HepG2 (cell line): ENCODE data around the gene NR1H3. TPM values are rescaled to one million over a fixed set of nuclear protein-coding genes. Genes with fewer than 3 reads are reported as not detected.
A peak's percentile ranks its signal among the peaks of the same experiment; 100 is the strongest.

Experiments used
- ARNTL ChIP-seq: sonication (generic); formaldehyde crosslinking; IDR thresholded peaks from 2 replicates; pipeline ENCODE4 v1.4.0; 2020; ENCODE audit warnings: mild to moderate bottlenecking, missing genetic modification reagents
- CBX5 ChIP-seq: sonication (generic); formaldehyde crosslinking; IDR thresholded peaks from 2 replicates; pipeline ENCODE4 v1.4.0; 2020; ENCODE audit warnings: missing genetic modification reagents, borderline replicate concordance
- FLYWCH1 ChIP-seq: sonication (generic); formaldehyde crosslinking; IDR thresholded peaks from 2 replicates; pipeline ENCODE4 v1.8.1; 2023; ENCODE audit warnings: mild to moderate bottlenecking, missing genetic modification reagents
- HNRNPL ChIP-seq: fragments of 200-400 bp; formaldehyde crosslinking; IDR thresholded peaks from 2 replicates; pipeline ENCODE4 v1.6.1; 2017; ENCODE audit warnings: mild to moderate bottlenecking, low read depth, low read length
- NFYB ChIP-seq: sonication (generic); formaldehyde crosslinking; IDR thresholded peaks from 2 replicates; pipeline ENCODE4 v1.4.0; 2020; ENCODE audit warnings: missing genetic modification reagents
- PBX2 ChIP-seq: IDR thresholded peaks from 2 replicates; pipeline ENCODE4 v1.6.1; 2016; ENCODE audit warnings: control low read depth
- RBAK ChIP-seq: sonication (generic); formaldehyde crosslinking; IDR thresholded peaks from 2 replicates; pipeline ENCODE4 v1.5.1; 2020; ENCODE audit warnings: mild to moderate bottlenecking, missing genetic modification reagents
- SAP130 ChIP-seq: IDR thresholded peaks from 2 replicates; pipeline ENCODE4 v1.6.1; 2016; ENCODE audit warnings: low read depth
- SP4 ChIP-seq: sonication (generic); formaldehyde crosslinking; IDR thresholded peaks from 2 replicates; pipeline ENCODE4 v1.8.1; 2023; ENCODE audit warnings: mild to moderate bottlenecking, missing genetic modification reagents
- SRSF4 ChIP-seq: fragments of 200-400 bp; formaldehyde crosslinking; IDR thresholded peaks from one replicate; pipeline ENCODE4 v1.6.1; 2018; ENCODE audit warnings: mild to moderate bottlenecking, low read depth, low read length, moderate library complexity; ENCODE audit not compliant: poor library complexity, severe bottlenecking
- ZFP37 ChIP-seq: sonication (generic); formaldehyde crosslinking; IDR thresholded peaks from 2 replicates; pipeline ENCODE4 v1.4.0; 2020; ENCODE audit warnings: missing genetic modification reagents, borderline replicate concordance
- ZFP90 ChIP-seq: sonication (generic); formaldehyde crosslinking; IDR thresholded peaks from 2 replicates; pipeline ENCODE4 v1.8.0; 2022; ENCODE audit warnings: missing genetic modification reagents, mild to moderate bottlenecking, inconsistent platforms, borderline replicate concordance
- ZFX ChIP-seq: sonication (generic); formaldehyde crosslinking; IDR thresholded peaks from 2 replicates; pipeline ENCODE4 v1.4.0; 2020; ENCODE audit warnings: mild to moderate bottlenecking, low read depth, missing genetic modification reagents, moderate library complexity
- ZHX2 ChIP-seq, 2 experiments: sonication (generic) in 1 of 2; formaldehyde crosslinking in 1 of 2; IDR thresholded peaks; 2 replicates each; pipeline versions ENCODE4 v1.6.1 to v1.9.0; 2014 to 2022; ENCODE audit warnings: antibody characterized with exemption in 1 of 2, borderline replicate concordance in 1 of 2, inconsistent platforms in 1 of 2, low read depth in 1 of 2, missing genetic modification reagents in 1 of 2
- ZNF501 ChIP-seq: sonication (generic); formaldehyde crosslinking; IDR thresholded peaks from 2 replicates; pipeline ENCODE4 v1.5.1; 2020; ENCODE audit warnings: mild to moderate bottlenecking, moderate library complexity, missing genetic modification reagents
- ZNF615 ChIP-seq: sonication (generic); formaldehyde crosslinking; IDR thresholded peaks from 2 replicates; pipeline ENCODE4 v1.5.0; 2020; ENCODE audit warnings: mild to moderate bottlenecking, missing genetic modification reagents, borderline replicate concordance
- ZNF777 ChIP-seq: sonication (generic); formaldehyde crosslinking; IDR thresholded peaks from 2 replicates; pipeline ENCODE4 v1.4.0; 2020; ENCODE audit warnings: missing genetic modification reagents
- polyA plus RNA-seq, 8 experiments: library from polyadenylated mRNA; depleted of rRNA in 3 of 8; stranded (reverse) in 7 of 8; unstranded in 1 of 8; fragments of >200 nt; fragmentation: Illumina TruSeq in 4 of 8; extraction: Trizol in 4 of 8; gene quantifications; 2 replicates each; pipeline versions ENCODE4 v1.2.1 to v1.2.3, GENCODE V29; 2011 to 2016; ENCODE audit warnings: low read depth in 4 of 8, missing spikeins in 1 of 8, mixed read lengths in 1 of 8; ENCODE audit not compliant: insufficient read depth in 1 of 8
- total RNA-seq, 5 experiments: library from RNA; depleted of rRNA; stranded (reverse); fragments of >200 nt; fragmentation: Illumina TruSeq; extraction: Trizol; gene quantifications; 2 replicates each; pipeline ENCODE4 v1.2.3, GENCODE V29; 2016; ENCODE audit warnings: low read depth in 1 of 5
- TF ChIP-seq, protein P1 (sequence below): sonication (generic); formaldehyde crosslinking; IDR thresholded peaks from 2 replicates; pipeline ENCODE4 v1.4.0; 2020; ENCODE audit warnings: missing genetic modification reagents

NR1H3 gene
- total and polyA plus RNA-seq, 2 of the 13 experiments (the other 11 are each of a cell fraction or from before 2014, with no cell fraction given): 41.8 to 102 TPM

DNA sequence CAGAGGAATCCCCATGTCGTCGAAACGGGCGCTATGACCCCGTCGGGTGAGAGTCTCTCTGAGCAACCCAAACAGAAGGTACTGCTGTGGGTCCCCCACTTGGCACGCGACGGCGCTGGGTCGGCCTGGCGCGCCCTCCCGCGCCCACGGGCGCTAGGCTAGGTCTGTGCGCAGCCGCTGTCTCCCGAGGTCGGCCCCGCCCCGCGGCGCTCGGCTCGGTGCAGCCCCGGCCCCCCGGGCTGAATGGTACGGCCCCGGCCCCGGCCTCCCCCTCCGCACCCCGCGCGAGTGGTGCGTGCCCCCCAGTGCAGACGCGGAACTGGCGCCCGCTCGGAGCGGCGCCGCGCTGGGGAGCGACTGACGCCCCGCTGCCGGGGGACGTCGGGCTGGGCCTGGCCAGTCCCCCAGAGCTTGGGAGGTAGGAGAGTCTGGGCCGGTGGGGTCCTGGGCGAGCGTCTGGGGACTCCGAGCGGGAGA lies 12.1 kb downstream of the NR1H3 start, which contains the start of gene MADD (continued):
- TF ChIP-seq ZHX2 (IDR thresholded peaks at IDR 0.05; ENCODE audit: low read depth): no peak
- TF ChIP-seq ZHX2 (CRISPR knock-in tag; IDR thresholded peaks at IDR 0.05; ENCODE audit: borderline replicate concordance): no peak
- no peak for TF ChIP-seq NFYB (CRISPR knock-in tag)
- TF ChIP-seq SRSF4: no peak
- TF ChIP-seq ZNF501 (CRISPR knock-in tag): no peak
- no peak for TF ChIP-seq HNRNPL
- TF ChIP-seq ZFX: peak; percentile 71
- TF ChIP-seq SP4 (CRISPR knock-in tag): no peak
- TF ChIP-seq ZNF777 (CRISPR knock-in tag): peak; percentile 65; the same call in 1 of the 2 replicates
- no peak for TF ChIP-seq RBAK
- no peak for TF ChIP-seq ZFP90
- TF ChIP-seq ZNF615 (CRISPR knock-in tag): no peak
- TF ChIP-seq ARNTL (CRISPR knock-in tag): no peak
- no peak for TF ChIP-seq CBX5 (CRISPR knock-in tag)
- no peak for TF ChIP-seq FLYWCH1 (CRISPR knock-in tag)
- TF ChIP-seq ZFP37 (CRISPR knock-in tag): no peak
- TF ChIP-seq PBX2 (CRISPR knock-in tag): no peak
- TF ChIP-seq, protein P1, sequence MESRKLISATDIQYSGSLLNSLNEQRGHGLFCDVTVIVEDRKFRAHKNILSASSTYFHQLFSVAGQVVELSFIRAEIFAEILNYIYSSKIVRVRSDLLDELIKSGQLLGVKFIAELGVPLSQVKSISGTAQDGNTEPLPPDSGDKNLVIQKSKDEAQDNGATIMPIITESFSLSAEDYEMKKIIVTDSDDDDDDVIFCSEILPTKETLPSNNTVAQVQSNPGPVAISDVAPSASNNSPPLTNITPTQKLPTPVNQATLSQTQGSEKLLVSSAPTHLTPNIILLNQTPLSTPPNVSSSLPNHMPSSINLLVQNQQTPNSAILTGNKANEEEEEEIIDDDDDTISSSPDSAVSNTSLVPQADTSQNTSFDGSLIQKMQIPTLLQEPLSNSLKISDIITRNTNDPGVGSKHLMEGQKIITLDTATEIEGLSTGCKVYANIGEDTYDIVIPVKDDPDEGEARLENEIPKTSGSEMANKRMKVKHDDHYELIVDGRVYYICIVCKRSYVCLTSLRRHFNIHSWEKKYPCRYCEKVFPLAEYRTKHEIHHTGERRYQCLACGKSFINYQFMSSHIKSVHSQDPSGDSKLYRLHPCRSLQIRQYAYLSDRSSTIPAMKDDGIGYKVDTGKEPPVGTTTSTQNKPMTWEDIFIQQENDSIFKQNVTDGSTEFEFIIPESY: no peak
- peak; percentile 68 for TF ChIP-seq SAP130 (CRISPR knock-in tag)
